ENCODE data around the gene ST6GALNAC3. TPM values are rescaled to one million over a fixed set of nuclear protein-coding genes. Genes with fewer than 3 reads are reported as not detected.

ST6GALNAC3 gene
- total and polyA plus RNA-seq, 3 donors from 2014 or later: 0.46 to 0.87 (median 0.74) TPM

DNA sequence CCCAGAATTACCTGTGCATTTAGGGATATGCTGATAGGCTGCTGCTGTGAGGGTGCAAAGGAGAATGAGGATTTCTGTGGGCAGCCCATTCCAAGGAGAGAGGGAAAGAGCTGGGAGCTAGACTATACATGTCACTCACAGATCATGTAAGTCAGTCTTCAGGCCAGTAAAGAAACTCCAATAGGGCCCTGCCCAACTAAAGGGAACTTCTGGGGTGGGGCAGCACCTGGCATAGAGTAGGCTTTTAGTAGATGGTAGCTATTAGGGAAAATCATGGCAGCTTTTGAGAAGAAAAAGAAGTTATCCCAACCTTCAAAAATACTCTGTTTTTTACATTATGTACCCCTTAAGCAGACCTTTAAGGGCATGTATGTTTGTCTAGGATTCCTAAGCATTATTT lies 89.6 kb downstream of the ST6GALNAC3 start:
- no peak overlapping the region for H3K27ac ChIP-seq
- no peaks in the 10 kb centered on the region for H3K4me1 ChIP-seq
- no peaks in the 10 kb centered on the region for H3K27me3 ChIP-seq
- H3K36me3 ChIP-seq (ENCODE audit: low read depth, missing control alignments): no peaks in the 10 kb centered on the region
- intact Hi-C loops (cut with DNase I; ENCODE audit: low total_unique reads): no loop called here
- TF ChIP-seq, protein P1, sequence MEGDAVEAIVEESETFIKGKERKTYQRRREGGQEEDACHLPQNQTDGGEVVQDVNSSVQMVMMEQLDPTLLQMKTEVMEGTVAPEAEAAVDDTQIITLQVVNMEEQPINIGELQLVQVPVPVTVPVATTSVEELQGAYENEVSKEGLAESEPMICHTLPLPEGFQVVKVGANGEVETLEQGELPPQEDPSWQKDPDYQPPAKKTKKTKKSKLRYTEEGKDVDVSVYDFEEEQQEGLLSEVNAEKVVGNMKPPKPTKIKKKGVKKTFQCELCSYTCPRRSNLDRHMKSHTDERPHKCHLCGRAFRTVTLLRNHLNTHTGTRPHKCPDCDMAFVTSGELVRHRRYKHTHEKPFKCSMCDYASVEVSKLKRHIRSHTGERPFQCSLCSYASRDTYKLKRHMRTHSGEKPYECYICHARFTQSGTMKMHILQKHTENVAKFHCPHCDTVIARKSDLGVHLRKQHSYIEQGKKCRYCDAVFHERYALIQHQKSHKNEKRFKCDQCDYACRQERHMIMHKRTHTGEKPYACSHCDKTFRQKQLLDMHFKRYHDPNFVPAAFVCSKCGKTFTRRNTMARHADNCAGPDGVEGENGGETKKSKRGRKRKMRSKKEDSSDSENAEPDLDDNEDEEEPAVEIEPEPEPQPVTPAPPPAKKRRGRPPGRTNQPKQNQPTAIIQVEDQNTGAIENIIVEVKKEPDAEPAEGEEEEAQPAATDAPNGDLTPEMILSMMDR (IDR thresholded peaks at IDR 0.05): no peak
- no peak for TF ChIP-seq POLR2A (IDR thresholded peaks at IDR 0.05)
- H3K9me3 ChIP-seq: no peaks in the 10 kb centered on the region
- no peak overlapping the region for H3K4me3 ChIP-seq
- DNase-seq: no peak

DNA sequence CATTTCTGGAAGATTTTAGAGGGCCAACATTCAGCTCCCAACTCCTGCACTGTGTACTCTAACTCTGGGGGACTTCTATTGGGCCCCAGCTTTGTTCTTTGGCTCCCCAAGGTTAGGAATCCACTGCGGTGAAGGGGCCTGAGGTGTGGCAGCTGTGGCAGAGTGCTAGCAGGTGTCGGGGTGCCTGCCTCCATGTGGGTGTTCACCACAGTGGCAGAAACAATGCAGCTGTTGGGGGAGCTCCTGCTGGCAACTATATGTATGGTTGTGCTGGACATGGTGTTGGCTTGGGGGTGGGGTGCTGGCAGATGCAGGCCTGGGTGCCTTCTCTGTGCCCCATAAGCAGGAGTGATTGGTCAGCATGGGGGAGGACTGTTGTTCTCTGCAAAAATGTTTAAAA lies 95.5 kb downstream of the ST6GALNAC3 start:
- DNase-seq: no peak
- no peak overlapping the region for H3K27ac ChIP-seq
- no peaks in the 10 kb centered on the region for H3K36me3 ChIP-seq (ENCODE audit: low read depth, missing control alignments)
- no peak overlapping the region for H3K4me3 ChIP-seq
- 92 to 100% methylated on average over 2 of the region's 2 CpGs for WGBS, 2 donors
- TF ChIP-seq, protein P1 (IDR thresholded peaks at IDR 0.05): no peak
- TF ChIP-seq POLR2A (IDR thresholded peaks at IDR 0.05): no peak
- no peaks in the 10 kb centered on the region for H3K4me1 ChIP-seq
- intact Hi-C loops (cut with DNase I; ENCODE audit: low total_unique reads): no loop called here
- H3K9me3 ChIP-seq: no peaks in the 10 kb centered on the region
- no peaks in the 10 kb centered on the region for H3K27me3 ChIP-seq

DNA sequence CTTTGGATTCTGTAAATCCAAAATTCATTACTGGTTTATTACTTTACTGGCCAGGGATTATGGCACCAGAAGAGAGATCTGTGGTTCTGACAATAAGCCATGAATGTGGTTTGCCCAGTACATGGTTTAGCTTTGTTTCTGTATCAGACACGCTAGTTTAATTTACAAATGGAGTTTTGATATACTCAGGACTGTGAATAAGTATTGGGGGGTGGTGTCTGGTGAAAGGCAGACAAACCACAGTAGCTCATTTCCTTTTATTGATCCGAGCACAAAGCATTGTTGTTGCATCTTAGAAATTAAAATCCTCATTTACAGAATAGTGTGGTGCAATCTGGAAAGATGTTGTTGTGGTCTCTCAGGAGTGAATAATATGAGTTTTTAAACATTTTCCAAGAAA lies 96.0 kb downstream of the ST6GALNAC3 start:
- TF ChIP-seq POLR2A (IDR thresholded peaks at IDR 0.05): no peak
- TF ChIP-seq, protein P1 (IDR thresholded peaks at IDR 0.05): no peak
- 79 to 91% methylated on average over 2 of the region's 2 CpGs for WGBS, 2 donors

DNA sequence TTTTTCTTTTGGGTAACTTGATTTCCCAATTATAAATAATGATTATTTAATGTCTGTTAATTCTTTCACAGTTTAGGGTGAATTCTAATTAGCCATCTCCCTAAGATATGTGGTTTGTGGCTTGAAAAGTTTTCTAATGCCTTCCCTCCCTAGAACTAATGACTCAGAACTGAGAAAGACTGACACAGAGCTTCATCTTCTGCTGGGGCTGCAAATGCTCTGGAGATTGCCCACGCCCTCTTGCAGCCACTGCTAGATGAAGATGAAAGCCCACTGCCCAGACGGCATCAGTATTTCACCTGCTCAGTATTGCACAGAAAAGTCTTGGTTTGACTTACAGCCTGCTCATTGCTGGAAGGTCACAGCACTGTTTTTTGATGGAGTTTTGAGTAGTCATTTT lies 101.5 kb downstream of the ST6GALNAC3 start:
- Histone ChIP-seq H3K4me1 (peaks cover 4% of the 10 kb centered on the region), H3K27me3 (no peaks in the 10 kb centered on the region), H3K27ac (no peak overlapping the region), H3K9me3 (no peaks in the 10 kb centered on the region), H3K4me3 (no peak overlapping the region), H3K36me3 (ENCODE audit: low read depth, missing control alignments) (no peaks in the 10 kb centered on the region)
- no peak for TF ChIP-seq POLR2A (IDR thresholded peaks at IDR 0.05)
- TF ChIP-seq, protein P1 (IDR thresholded peaks at IDR 0.05): no peak
- intact Hi-C loops (cut with DNase I; ENCODE audit: low total_unique reads): no loop called here
- DNase-seq: no peak
- WGBS, 2 donors: 65 to 81% methylated on average over 2 of the region's 2 CpGs

More for the DNA sequence above, 96.0 kb downstream of the ST6GALNAC3 start:
- no peaks in the 10 kb centered on the region for H3K4me1 ChIP-seq
- no peaks in the 10 kb centered on the region for H3K9me3 ChIP-seq
- DNase-seq: no peak
- H3K27me3 ChIP-seq: no peaks in the 10 kb centered on the region
- intact Hi-C loops (cut with DNase I; ENCODE audit: low total_unique reads): no loop called here
- no peak overlapping the region for H3K4me3 ChIP-seq
- no peak overlapping the region for H3K27ac ChIP-seq
- no peaks in the 10 kb centered on the region for H3K36me3 ChIP-seq (ENCODE audit: low read depth, missing control alignments)

DNA sequence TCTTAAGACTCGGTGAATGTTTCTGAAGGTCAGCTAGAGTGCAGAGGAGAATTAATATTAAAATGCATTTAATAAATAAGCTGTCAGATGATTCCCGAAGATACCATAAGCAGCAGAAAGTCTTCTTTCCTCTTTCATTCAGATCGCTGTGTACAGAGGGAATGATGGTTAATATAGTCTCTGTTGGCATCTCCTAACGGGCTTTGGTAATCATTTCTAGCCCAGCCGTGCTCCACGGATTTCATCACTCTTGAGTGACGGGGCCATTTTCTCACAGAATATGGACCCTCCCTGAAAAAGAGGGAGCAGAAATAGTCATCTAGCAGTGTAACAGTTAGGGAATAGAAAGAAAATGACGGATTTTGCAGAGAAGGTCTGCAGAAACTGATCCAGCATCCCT lies 103.1 kb downstream of the ST6GALNAC3 start:
- Histone ChIP-seq H3K4me3 (no peak overlapping the region), H3K27me3 (no peaks in the 10 kb centered on the region), H3K4me1 (peaks cover 4% of the 10 kb centered on the region), H3K27ac (no peak overlapping the region), H3K36me3 (ENCODE audit: low read depth, missing control alignments) (no peaks in the 10 kb centered on the region), H3K9me3 (no peaks in the 10 kb centered on the region)
- no peak for DNase-seq
- intact Hi-C loops (cut with DNase I; ENCODE audit: low total_unique reads): no loop called here
- TF ChIP-seq, protein P1 (IDR thresholded peaks at IDR 0.05): no peak
- no peak for TF ChIP-seq POLR2A (IDR thresholded peaks at IDR 0.05)
- 81 to 83% methylated on average over 8 of the region's 8 CpGs for WGBS, 2 donors

All from testis (tissue), 3 donors.